ENCODE measurements around the gene LASP1.

GRCh38 chr17:38872671-38873385, 3.0 kb downstream of the LASP1 start:
- TF ChIP-seq GATA2 (IDR thresholded peaks at IDR 0.05; ENCODE audit: low read depth, low read length): no peak
- TF ChIP-seq GATA3 (IDR thresholded peaks at IDR 0.05; ENCODE audit: low read depth, low read length): no peak
